Measurements from ENCODE around the gene PPCS.

Gene PPCS

GRCh38 chr1:42456010-42456753, at the start of gene PPCS, which contains the start of gene ZMYND12:
PPCS (plus strand) TSS chr1:42456543; CDS start chr1:42456566, 23 bp downstream.
ZMYND12 (minus strand) TSS chr1:42456022; CDS start chr1:42455997, 25 bp downstream.
- DNase-seq: peak; percentile 81

DNA sequence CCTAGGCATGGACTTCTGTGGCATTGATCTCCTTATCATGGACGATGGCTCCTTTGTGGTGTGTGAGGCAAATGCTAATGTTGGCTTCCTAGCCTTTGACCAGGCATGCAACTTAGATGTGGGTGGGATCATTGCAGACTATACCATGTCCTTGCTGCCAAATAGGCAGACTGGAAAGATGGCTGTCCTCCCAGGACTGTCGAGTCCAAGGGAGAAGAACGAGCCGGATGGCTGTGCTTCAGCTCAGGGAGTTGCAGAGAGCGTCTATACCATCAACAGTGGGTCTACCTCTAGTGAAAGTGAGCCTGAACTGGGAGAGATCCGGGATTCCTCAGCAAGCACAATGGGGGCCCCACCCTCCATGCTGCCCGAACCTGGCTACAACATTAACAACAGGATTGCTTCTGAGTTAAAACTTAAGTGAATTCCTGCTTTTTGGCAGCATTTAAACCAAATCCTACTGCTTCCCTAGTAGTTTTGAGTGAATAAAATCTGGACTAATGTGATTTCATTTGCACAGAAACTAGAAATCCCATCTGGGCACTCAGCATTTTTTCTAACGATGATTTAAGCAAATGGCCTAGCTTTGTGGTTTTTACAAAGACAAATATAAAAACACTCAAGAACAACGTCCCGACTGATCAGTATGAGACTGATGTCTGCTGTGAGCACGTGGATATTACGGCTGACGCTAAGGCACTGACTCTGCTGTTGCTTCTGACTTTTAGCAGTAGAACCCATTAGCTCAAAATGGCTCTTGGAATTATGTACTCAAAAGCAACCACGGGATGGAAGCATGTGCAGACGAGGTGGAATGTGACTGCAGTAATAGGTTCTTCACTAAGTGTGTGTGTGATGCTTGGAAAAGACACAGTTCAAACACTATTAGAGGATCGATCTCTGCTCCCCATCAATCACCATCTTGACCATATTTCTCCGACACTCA, 41.5 kb upstream of the PPCS start:
- no peak for DNase-seq

DNA sequence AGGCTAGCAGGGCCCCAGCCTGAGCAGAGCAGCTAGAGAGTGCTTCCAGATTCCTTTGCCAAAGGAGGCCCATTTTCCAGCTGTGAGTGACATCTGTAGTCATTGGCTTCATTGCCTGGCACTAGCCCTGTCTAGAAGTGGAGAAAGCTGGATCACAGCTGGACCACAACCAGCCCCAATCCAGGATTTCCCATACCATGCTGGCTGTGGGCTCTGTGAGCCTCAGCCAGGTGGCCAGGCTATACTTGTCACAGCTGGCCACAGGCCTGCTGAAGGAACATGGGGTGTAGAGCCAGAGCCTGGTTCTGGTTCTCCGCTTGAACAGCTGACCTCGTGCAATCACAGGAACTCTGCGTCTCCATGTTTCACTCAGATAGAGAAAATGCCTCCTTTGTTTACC, 39.2 kb upstream of the PPCS start:
- no peak for DNase-seq

DNA sequence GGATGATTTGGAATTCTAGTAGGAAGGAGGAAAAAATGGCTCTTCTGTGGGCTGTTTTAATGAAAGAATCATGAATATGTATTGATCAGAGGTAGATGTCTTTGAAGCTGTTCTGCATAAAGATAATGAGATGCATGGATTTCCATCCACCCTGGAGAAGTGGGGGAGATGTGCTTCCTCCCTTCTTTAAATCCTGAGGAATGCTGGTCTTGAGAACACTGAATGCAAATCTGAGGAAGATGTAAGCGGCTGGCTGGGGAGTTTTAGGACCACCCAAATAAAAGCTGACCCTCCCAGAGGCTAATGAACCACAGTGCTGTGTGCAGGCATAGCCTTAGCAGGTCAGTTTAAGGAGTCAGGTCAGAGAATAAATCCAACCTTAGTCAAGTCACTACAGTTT, 37.8 kb upstream of the PPCS start:
- no peak for DNase-seq

DNA sequence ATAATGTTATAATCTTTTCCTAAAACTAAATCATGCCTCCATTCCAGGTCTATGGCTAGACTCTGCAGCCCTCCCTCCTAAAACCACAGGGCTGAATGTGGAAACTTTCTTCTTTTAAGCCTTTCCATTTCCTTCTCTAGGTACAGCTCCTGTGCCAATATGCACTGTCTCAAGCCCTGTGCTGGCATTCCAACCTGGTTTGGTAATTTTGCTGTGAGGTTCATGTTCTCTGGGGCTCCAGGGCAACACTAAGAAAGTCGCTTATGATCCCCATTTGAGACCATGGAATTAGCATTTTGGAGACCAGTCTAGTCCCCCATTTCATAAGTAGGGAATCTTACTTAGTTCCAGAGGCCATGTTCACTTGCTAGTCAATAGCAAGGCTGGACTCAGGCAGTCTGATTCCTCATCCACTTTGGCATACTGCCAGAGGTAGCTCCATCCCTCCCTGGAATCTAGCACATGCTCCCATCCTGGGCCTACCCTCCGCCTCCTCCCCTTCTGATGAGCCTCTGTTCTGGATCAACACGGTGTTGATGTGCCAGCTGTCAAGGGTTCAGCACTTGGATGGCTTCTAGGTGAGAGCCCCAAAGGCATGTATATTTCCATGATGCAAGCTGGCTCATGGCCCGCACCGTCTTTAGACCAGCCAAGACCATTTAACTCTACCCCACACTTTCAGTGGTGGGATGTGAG, 37.1 kb upstream of the PPCS start:
- no peak for DNase-seq

- DNase-seq: no peak
Measured at GRCh38 chr1:42420121-42420520, 36.2 kb upstream of the PPCS start.

DNA sequence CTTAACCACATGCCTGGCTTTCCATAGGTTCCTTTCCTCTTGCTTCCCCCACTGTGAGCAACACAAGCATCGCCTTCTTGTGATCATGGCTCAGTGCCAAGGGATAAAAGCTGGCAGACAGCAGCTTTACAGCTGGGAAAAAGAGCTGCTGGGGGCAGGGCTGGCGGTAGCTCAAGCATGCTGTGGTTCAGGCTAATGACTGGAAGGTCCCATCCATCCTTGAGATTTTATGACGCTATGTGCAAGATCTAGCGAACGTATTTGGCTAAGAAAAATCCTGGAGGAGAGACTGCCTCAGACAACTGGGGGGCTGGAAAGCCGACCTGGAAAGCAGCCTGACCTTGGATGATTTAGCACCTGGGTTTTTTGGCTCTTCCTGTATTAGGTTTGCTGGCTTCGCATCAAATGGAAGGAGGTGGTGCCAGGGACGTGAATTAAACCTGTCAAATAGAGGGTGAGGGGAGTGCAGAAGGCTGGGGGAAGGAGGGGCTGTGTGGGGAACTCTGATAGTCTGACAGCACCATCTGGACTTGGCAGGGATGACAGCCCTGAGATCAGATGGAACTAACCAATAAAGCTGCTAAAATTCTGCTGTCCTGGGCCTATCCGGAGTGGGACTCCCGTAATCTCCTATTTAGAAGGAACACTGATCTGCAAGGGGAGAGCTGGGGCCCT, 35.3 kb upstream of the PPCS start:
- peak; percentile 29 for DNase-seq

GRCh38 chr1:42422737-42423136, 33.6 kb upstream of the PPCS start:
- no peak for DNase-seq

GRCh38 chr1:42423681-42424080, 32.7 kb upstream of the PPCS start:
- DNase-seq: no peak

GRCh38 chr1:42424201-42424600, 32.1 kb upstream of the PPCS start:
- DNase-seq: no peak

DNA sequence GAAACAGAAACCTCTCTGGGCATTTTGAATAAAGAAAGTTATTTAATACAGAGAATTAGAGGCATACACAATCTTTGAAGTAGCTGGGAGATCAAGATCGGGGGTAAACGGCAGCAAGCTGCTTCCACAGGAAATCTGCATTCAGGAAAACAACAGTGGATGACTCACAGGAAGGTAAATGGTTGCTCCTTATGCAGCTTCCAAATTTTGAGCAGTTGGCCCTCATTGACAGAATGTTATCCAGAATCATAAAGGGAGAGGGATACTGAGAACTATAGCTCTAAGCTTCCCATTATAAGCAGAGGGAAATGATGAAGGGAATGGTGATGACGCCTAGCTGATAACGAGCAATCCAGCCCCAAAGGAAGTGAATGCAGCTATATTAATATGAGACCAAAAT, 29.1 kb upstream of the PPCS start:
- no peak for DNase-seq

GRCh38 chr1:42429603-42430002, 26.7 kb upstream of the PPCS start:
- DNase-seq: no peak

DNA sequence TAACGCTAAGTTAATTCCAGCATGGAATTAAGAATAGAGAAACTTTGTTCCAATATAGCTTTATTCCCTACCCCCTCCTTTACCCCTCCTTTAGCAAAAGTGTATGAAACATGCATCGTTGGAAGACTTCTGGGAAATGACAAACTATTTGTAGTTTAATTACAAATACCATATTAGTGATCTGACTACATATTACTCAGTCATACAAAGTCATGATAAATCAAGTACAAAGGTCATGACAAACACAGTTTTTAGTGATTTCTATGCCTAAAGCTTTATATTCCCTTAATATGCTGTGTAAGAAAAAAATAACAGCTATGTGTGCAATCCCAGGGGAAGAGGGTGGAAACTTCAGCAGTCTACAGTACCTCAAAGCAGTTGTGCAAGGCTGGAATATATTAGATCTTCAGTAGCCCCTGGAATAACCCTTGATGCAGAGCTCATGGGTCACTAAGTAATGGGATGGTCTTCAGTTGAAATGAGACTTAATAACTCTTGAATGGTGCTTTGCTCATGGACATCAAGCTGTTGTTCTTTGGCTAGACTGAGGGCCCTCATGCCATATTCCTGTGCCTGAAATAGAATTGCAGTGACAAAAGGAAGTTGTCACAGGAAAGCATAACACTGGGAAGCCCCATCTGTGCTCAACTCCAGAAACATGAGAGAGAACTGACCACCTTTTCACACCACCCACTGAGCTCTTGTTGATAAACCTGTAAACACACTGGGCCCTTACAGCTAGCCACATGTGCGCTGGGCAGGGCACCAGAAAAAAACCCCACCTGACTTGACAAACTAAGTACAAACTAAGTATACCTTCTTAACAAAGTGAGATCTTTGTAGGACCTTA, 25.8 kb upstream of the PPCS start:
- DNase-seq: no peak

GRCh38 chr1:42431514-42431913, 24.8 kb upstream of the PPCS start:
- no peak for DNase-seq

DNA sequence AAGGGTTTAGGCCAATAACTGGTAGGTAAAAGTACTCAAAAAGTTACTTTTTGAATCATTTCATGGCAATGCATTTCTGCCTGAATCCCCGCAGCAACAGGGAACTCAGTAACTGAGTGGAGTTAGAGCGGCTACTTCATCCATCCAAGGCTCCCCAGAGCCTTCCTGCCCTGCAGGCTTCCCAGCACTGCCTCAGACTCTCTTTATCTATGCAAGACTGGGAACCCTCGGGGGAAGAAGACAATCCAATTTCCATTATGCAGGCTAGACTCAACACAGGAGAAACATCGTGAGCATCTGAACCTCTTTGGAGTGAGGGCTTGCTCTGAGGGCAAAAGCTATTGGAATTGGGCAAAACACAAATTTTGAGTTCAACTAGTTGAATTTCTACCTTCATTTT, 23.6 kb upstream of the PPCS start:
- DNase-seq: no peak

- no peak for DNase-seq
Measured at GRCh38 chr1:42433369-42433768, 23.0 kb upstream of the PPCS start.

DNA sequence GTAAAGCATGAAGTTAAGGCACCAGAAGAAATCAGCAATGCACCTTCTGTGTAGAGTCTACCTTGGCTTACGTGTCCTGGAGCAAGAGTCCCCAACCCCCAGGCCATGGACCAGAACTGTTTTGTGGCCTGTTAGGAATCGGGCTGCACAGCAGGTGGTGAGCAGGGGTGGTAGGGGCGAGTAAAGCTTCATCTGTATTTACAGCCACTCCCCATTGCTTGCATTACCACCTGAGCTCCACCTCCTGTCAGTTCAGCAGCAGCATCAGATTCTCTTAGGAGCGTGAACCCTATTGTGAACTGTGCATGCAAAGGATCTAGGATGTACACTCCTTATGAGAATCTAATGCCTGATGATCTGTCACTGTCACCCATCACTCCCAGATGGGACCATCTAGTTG, 22.0 kb upstream of the PPCS start:
- DNase-seq: no peak

- DNase-seq: peak; percentile 29
Measured at GRCh38 chr1:42439940-42440339, 16.4 kb upstream of the PPCS start.

GRCh38 chr1:42442662-42443061, 13.7 kb upstream of the PPCS start:
- no peak for DNase-seq

- DNase-seq: no peak
Measured at GRCh38 chr1:42449256-42449655, 7.1 kb upstream of the PPCS start.

DNA sequence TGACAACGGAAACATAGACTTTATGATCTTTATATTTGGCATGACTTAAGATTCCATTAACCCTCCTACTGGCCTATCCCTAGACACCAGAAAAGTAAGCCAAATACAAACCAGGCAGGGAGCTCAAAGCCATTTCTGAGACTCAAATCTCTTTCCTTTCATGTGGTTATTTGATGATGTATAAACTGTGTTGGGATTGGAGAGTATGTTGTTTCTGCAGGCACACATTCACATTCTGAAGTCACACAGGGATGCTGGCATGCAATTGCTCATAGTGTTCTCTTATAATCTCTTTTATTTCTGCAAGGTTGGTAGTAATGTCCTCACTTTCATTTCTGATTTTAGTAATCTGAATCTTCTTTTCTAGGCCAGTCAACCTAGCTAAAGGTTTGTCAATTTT, 6.3 kb upstream of the PPCS start:
- no peak for DNase-seq

DNA sequence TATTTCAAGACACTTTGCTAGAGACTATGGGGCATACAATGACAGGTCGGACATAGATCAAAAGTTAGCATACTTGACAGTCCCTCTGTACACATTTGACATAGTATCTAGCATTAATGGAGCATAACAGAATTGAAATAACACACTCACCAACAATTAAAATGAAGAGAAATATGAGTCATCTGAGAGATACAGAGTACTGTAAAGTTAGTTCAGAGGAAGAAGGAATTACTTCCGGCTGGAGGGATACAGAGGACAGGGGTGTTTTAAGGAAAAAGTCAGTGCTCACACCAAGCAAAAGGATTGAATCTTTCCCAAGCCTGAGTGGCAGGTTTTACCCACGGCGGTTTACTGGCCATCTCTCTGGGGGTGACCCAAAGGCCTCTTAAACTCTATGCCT, 3.0 kb upstream of the PPCS start:
- no peak for DNase-seq

Data from NCI-H226 (cell line).